Brain microvascular endothelial cell (primary cell): ENCODE measurements around the gene SHC1.
"Not testable (repeated sequence)": the region's sequence is repeated elsewhere in the genome, so short reads cannot be mapped to it uniquely, and the experiment has no call there.

Experiments
- DNase-seq: peaks from one replicate; pipeline ENCODE4 v3.0.0-alpha.2; 2020
- H3K27ac ChIP-seq: fragments of 250-450 bp; sonication (Bioruptor Pico); 2 replicates; pipeline ENCODE4 v1.5.1; 2020; ENCODE audit warnings: mild to moderate bottlenecking, moderate library complexity
- H3K27me3 ChIP-seq: fragments of 250-450 bp; sonication (Bioruptor Pico); replicated peaks from 2 replicates; pipeline ENCODE4 v1.5.1; 2020; ENCODE audit warnings: mild to moderate bottlenecking
- H3K36me3 ChIP-seq: fragments of 250-450 bp; sonication (Bioruptor Pico); replicated peaks from 2 replicates; pipeline ENCODE4 v1.5.1; 2020; ENCODE audit warnings: mild to moderate bottlenecking
- H3K4me3 ChIP-seq: 2 replicates; pipeline ENCODE4 v1.5.1; 2011; ENCODE audit warnings: low read depth, mild to moderate bottlenecking, control low read depth, low read length, moderate library complexity
- in situ Hi-C: cut with HindIII; loops from 2 replicates; pipeline ENCODE4 v1.10.0; 2017; ENCODE audit warnings: low sequenced_read_pairs, low pct_ligation_motif_present
- TF ChIP-seq, protein P1 (sequence below): IDR thresholded peaks from 2 replicates; pipeline ENCODE4 v1.5.1; 2011; ENCODE audit warnings: low read depth, mild to moderate bottlenecking, moderate library complexity, low read length, control low read depth, inconsistent platforms; ENCODE audit errors: missing control alignments

Gene SHC1

DNA sequence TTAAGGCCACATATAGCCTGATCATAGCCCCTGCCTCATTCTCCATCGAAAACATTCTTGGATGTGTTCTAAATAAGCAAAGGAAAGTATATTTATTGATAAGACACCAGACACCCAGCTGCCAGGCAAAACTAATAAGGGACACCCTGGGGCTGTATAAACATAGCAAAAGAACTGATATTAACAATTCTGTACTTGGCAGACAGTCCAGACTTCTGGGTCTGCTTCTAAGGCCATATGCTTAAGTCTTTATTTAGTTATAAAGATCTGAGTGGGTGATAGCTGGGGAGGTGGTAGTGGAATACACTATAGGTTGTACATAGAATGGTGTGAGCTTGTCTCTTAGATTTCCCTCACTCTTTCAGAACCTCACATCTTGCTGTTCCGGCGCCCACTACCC, 7.8 kb upstream of the SHC1 start:
- Histone ChIP-seq H3K27me3 (no peaks in the 10 kb centered on the region), H3K4me3 (no peak overlapping the region), H3K27ac (no peak overlapping the region), H3K36me3 (no peaks in the 10 kb centered on the region)
- TF ChIP-seq, protein P1, sequence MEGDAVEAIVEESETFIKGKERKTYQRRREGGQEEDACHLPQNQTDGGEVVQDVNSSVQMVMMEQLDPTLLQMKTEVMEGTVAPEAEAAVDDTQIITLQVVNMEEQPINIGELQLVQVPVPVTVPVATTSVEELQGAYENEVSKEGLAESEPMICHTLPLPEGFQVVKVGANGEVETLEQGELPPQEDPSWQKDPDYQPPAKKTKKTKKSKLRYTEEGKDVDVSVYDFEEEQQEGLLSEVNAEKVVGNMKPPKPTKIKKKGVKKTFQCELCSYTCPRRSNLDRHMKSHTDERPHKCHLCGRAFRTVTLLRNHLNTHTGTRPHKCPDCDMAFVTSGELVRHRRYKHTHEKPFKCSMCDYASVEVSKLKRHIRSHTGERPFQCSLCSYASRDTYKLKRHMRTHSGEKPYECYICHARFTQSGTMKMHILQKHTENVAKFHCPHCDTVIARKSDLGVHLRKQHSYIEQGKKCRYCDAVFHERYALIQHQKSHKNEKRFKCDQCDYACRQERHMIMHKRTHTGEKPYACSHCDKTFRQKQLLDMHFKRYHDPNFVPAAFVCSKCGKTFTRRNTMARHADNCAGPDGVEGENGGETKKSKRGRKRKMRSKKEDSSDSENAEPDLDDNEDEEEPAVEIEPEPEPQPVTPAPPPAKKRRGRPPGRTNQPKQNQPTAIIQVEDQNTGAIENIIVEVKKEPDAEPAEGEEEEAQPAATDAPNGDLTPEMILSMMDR, result no peak
- DNase-seq, result no peak
- in situ Hi-C loops, result no loop called here

DNA sequence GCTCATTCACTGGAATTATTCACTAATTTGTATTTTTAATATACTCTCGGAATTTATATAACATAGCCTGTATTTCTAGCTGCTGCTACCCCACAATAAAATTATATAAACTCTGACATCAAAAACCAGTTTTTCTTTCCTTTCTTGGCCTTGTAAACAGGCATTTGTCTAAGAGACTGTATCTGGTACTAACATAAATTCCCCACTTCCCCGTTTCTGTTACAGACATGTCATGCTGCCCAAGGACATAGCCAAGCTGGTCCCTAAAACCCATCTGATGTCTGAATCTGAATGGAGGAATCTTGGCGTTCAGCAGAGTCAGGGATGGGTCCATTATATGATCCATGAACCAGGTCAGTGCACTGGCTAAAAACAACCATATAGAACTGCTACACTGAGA, 7.2 kb upstream of the SHC1 start:
- DNase-seq, H3K4me3 ChIP-seq, H3K27me3 ChIP-seq, H3K27ac ChIP-seq, H3K36me3 ChIP-seq, in situ Hi-C loops: not testable (repeated sequence)

DNA sequence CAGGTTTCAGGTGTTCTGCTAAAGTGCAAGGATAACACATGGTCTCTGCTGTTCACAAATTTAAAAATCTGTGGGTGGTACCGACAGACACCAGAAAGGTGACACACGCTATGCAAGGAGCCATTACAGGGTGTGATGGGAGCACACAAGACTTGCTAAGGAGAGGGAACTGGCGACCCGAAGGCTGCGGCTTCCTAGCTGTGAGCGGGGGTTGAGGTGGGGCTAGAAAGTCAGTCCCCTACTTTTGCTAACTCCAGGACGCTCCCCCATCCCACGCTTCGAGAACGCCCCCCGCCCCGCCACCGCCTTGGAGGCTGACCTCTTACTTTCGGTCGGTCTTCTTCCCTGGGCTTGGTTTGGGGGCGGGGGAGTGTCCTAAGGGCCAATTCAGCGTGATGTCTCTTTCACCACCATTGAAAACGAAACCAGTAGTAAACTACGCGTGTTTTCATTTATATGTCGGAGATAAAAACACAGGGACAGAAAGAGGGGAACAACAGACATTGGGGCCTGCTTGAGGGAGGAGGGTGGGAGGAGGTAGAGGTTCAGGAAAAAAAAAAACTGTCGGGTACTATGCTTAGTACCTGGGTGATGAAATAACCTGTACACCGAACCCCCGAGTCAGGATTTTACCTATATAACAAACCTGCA, 5.0 kb upstream of the SHC1 start:
- in situ Hi-C loops, result no loop called here
- H3K27me3 ChIP-seq, result no peaks in the 10 kb centered on the region
- DNase-seq, result peak; percentile 61

DNA sequence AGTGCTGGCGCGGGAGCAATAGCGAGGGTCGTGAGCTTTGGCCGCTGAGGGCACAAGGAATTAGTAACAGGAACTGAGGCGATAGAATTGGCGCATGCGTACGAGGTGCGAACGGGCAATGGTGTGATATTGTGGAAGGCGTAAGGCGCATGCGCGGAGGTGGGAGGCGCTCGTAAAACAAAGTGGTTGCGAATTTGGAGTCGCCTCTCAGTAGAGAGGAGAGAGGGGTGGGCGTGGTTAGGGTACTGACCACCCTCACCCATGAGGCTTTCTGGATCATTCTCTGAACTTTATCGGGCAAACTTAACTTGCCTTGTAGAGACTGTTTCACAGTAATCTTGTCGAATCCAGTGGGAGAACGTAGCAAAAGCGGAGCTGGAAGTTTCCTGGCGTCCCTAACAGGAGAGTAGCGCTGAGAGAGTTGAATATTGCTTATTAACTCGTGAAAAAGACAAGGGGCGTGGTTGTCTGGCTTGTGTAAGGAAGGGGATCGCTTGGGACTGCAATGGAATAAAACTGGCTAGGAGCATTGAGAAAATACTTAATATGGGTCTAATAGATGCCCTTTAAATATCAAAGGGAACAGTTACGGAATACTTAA, 4.4 kb upstream of the SHC1 start:
- H3K27me3 ChIP-seq, result no peaks in the 10 kb centered on the region
- H3K27ac ChIP-seq, result peak overlapping the region; percentile 75
- TF ChIP-seq, protein P1, result no peak
- DNase-seq, result peak; percentile 93
- in situ Hi-C loops, result no loop called here
- H3K4me3 ChIP-seq, result peak overlapping the region; percentile 78
- no peaks in the 10 kb centered on the region for H3K36me3 ChIP-seq

More for the DNA sequence above, 5.0 kb upstream of the SHC1 start:
- H3K27ac ChIP-seq, result peak overlapping the region; percentile 75
- H3K36me3 ChIP-seq, result no peaks in the 10 kb centered on the region
- peak overlapping the region; percentile 78 for H3K4me3 ChIP-seq
- TF ChIP-seq, protein P1, result no peak

DNA sequence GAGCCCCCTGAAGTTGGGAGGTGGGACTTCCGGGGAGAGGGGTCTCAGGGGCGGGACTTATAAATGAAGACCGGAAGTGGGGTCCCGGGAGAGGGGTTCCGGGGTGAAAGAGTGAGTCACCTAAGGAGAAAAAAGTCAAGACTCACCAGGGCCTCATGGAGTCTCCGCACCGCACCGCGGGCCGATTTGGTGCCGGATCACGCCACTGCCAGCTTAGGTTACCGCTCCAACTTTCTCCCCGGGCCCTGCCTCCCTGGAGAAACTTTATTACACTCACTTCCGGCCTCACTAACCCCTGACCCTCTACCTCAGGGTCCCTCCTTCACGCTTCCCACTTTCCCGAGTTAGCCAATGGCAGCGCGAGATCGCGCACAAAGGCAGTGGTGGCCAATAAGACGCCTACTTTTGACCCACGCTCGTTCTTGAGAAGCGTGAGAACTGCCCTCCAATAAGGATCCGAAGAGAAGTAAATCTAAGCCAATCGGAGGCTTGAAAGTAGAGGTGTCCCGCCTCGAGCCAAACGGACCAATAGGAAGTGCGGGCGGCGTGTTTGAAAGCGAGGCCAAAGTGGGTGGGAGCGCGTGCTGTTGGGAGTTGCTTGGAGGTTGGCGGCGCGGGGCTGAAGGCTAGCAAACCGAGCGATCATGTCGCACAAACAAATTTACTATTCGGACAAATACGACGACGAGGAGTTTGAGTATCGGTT, 3.7 kb upstream of the SHC1 start, which contains the start of gene CKS1B:
CKS1B (plus strand) TSS at position 580 of the 706 bp plus-strand sequence; CDS start at position 645, 65 bp downstream.
- TF ChIP-seq, protein P1, result no peak

More for the DNA sequence above, 3.7 kb upstream of the SHC1 start, which contains the start of gene CKS1B:
- peak; percentile 100 for DNase-seq
- Histone ChIP-seq H3K4me3 (peak within 1 kb of the TSS; percentile 78), H3K27me3 (no peaks in the 10 kb centered on the region), H3K36me3 (no peaks in the 10 kb centered on the region), H3K27ac (peak within 1 kb of the TSS; percentile 96)
- in situ Hi-C loops, result no loop called here
